ENCODE data around the gene ADCY10.

DNA sequence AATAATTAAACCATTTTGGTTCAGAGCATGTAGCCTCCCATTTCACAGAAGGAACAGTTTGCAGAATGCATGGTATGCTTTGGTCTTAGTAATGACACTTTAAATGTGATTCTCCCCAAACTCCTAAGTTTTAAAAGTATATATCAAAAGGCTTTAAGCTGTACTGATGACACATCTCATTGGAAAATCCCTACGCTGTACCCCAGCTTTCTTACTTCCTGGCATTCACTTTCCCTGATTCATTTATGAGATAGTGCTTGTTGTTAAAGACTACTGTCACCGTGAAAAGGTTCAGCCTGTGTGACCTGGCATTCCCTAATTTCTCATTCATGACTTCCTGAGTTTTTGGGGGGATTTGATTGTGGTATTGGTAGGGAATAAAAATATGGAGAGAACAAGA is 138.8 kb downstream of the ADCY10 start:
- TF ChIP-seq, protein P1, sequence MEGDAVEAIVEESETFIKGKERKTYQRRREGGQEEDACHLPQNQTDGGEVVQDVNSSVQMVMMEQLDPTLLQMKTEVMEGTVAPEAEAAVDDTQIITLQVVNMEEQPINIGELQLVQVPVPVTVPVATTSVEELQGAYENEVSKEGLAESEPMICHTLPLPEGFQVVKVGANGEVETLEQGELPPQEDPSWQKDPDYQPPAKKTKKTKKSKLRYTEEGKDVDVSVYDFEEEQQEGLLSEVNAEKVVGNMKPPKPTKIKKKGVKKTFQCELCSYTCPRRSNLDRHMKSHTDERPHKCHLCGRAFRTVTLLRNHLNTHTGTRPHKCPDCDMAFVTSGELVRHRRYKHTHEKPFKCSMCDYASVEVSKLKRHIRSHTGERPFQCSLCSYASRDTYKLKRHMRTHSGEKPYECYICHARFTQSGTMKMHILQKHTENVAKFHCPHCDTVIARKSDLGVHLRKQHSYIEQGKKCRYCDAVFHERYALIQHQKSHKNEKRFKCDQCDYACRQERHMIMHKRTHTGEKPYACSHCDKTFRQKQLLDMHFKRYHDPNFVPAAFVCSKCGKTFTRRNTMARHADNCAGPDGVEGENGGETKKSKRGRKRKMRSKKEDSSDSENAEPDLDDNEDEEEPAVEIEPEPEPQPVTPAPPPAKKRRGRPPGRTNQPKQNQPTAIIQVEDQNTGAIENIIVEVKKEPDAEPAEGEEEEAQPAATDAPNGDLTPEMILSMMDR (IDR thresholded peaks at IDR 0.05) = no peak
- no peak for TF ChIP-seq POLR2A (IDR thresholded peaks at IDR 0.05)

Measured in esophagus squamous epithelium (tissue), 4 donors.